ENCODE measurements around the gene PPP1R13B. TPM values are rescaled to one million over a fixed set of nuclear protein-coding genes. Genes with fewer than 3 reads are reported as not detected.

Gene PPP1R13B
- total and polyA plus RNA-seq, 2 experiments from 2014 or later = 9.4 to 20.2 TPM

DNA sequence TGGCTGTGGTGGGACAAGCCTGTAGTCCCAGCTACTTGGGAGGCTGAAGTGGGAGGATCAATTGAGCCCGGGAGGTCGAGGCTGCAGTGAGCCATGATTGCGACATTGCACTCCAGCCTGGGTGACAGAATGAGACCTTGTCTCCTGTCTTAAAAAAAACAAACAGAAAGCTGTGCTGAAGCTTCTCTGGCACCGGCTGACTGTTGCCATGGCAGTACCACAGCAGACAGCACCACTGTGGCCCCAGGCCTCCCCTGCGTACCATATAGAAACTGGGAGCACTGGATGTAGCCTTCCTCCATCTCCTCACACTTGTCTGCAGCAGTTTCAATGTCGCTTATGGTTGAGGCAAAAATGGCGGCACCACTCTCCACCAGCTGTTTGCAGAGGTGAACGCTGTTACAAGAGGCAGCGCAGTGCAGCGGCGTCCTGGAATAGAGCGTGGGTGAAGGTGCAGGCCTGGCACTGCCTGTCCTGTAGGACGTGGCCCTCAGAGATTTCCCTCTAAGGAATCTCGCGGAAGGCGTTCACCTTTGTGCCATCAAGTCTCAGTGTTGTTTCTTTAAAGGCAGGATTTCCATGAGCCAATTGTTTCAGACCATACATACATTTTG, 109.8 kb downstream of the PPP1R13B start:
- Histone ChIP-seq H4K20me1 (ENCODE audit: insufficient read depth, poor library complexity, severe bottlenecking) (no peaks in the 10 kb centered on the region), H3K36me3 (replicated peaks; ENCODE audit: insufficient read depth, low read depth) (no peaks in the 10 kb centered on the region), H3K27ac (no peak overlapping the region), H3K9me3 (ENCODE audit: low read depth) (no peaks in the 10 kb centered on the region), H3K79me2 (no peaks in the 10 kb centered on the region), H3K27me3 (no peaks in the 10 kb centered on the region), H2AFZ (no peak overlapping the region), H3K4me1 (ENCODE audit: insufficient read depth) (no peaks in the 10 kb centered on the region), H3K9me2 (replicated peaks; ENCODE audit: insufficient read depth) (no peaks in the 10 kb centered on the region), H3K4me2 (no peak overlapping the region), H3K4me3 (no peak overlapping the region)
- 95% methylated on average over 16 of the region's 16 CpGs for WGBS (ENCODE audit: low lambda C conversion rate, missing lambda C conversion rate)
- DNase-seq (ENCODE audit: low spot score) = no peak
- TF ChIP-seq EZH2phosphoT487 (IDR thresholded peaks at IDR 0.05; ENCODE audit: low read depth, severe bottlenecking, unreplicated experiment) (no peak), EZH2 (IDR thresholded peaks at IDR 0.05; ENCODE audit: borderline replicate concordance) (no peak)
- TF ChIP-seq, protein P1, sequence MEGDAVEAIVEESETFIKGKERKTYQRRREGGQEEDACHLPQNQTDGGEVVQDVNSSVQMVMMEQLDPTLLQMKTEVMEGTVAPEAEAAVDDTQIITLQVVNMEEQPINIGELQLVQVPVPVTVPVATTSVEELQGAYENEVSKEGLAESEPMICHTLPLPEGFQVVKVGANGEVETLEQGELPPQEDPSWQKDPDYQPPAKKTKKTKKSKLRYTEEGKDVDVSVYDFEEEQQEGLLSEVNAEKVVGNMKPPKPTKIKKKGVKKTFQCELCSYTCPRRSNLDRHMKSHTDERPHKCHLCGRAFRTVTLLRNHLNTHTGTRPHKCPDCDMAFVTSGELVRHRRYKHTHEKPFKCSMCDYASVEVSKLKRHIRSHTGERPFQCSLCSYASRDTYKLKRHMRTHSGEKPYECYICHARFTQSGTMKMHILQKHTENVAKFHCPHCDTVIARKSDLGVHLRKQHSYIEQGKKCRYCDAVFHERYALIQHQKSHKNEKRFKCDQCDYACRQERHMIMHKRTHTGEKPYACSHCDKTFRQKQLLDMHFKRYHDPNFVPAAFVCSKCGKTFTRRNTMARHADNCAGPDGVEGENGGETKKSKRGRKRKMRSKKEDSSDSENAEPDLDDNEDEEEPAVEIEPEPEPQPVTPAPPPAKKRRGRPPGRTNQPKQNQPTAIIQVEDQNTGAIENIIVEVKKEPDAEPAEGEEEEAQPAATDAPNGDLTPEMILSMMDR (IDR thresholded peaks at IDR 0.05; ENCODE audit: poor library complexity) = no peak

DNA sequence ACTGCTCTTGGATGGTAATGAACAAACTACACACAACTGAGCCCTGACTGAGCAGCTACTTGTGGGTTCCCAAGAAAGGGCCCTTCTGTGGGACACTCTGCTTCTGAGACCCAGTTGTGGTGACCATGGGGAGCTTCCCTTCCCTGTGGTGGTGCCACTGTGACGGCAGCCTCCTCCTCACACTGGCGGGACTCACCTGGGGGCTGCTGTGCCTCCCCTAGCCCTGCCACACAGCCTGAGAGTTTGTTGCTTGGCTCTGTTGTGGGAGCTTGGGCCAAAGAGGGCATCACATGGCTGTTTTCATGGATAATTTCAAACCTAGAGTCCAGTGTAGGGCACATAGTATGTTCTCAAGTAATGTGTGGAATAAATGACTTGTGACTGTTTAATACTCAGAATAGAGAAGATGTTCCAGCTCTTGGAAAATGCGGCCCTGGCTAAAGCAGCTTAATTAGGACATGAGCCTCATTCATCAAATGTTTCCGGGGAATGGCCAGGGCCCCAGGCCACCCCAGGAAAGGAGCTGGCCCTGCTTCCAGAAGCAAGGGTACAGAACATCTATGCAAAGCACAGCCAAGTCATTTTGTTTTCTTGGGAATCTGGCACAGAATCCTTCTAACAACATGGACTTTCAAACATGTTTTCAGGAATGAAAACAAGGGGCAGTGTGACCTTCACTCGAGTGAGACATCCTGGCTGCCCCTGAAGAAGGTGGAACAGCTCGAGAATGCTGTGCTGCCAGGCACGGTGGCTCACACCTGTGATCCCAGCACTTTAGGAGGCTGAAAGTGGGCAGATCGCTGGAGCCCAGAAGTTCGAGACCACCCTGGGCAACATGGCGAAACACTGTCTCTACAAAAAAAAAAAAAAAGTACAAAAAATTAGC, 110.6 kb downstream of the PPP1R13B start:
- WGBS (ENCODE audit: low lambda C conversion rate, missing lambda C conversion rate) = 87% methylated on average over 10 of the region's 10 CpGs
- Histone ChIP-seq H4K20me1 (ENCODE audit: insufficient read depth, poor library complexity, severe bottlenecking) (no peaks in the 10 kb centered on the region), H3K4me2 (no peak overlapping the region), H3K4me1 (ENCODE audit: insufficient read depth) (no peaks in the 10 kb centered on the region), H3K27me3 (no peaks in the 10 kb centered on the region), H2AFZ (no peak overlapping the region), H3K9me3 (ENCODE audit: low read depth) (no peaks in the 10 kb centered on the region), H3K36me3 (replicated peaks; ENCODE audit: insufficient read depth, low read depth) (no peaks in the 10 kb centered on the region), H3K4me3 (no peak overlapping the region), H3K79me2 (no peaks in the 10 kb centered on the region), H3K27ac (no peak overlapping the region), H3K9me2 (replicated peaks; ENCODE audit: insufficient read depth) (no peaks in the 10 kb centered on the region)
- no peak for DNase-seq (ENCODE audit: low spot score)
- TF ChIP-seq EZH2 (IDR thresholded peaks at IDR 0.05; ENCODE audit: borderline replicate concordance) (no peak), EZH2phosphoT487 (IDR thresholded peaks at IDR 0.05; ENCODE audit: low read depth, severe bottlenecking, unreplicated experiment) (no peak)
- TF ChIP-seq, protein P1 (IDR thresholded peaks at IDR 0.05; ENCODE audit: poor library complexity) = no peak

DNA sequence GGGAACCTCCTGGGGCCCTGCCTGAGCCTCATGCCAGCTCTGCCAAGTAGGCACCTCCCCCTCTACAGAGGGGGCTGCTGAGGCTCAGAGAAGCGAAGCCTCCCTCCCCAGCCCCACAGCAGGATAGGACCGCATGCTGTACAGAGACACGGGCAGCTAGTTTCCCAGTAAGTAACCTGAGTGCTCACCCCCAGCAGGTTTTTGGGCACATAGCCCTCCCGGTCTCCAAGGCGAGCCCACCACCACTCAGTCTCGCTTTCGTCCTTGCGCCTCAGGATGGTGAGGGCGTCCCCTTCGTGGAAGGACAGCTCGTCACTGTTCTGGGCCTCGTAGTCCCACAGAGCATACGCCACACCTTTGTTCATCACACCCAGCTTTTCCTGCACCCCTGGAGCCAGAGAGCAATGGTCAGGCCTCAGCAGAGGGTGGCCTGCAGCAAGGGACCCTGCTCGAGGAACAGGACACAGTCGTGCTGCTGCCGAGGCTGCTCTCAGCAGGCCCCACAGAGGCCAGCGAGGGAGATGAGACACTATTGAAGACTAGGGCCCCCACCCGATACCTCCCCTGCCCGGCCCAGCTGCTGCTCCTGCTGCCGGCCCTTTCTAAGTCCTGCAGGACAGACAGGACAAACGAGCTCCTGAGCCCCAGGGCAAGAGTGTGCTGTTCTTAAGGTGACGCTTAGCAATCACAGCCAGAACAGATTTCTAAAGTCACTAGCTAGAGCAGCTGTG, 111.4 kb downstream of the PPP1R13B start:
- Histone ChIP-seq H3K9me3 (ENCODE audit: low read depth) (no peaks in the 10 kb centered on the region), H3K4me2 (no peak overlapping the region), H2AFZ (no peak overlapping the region), H3K4me1 (ENCODE audit: insufficient read depth) (no peaks in the 10 kb centered on the region), H3K36me3 (replicated peaks; ENCODE audit: insufficient read depth, low read depth) (no peaks in the 10 kb centered on the region), H3K27ac (no peak overlapping the region), H3K79me2 (no peaks in the 10 kb centered on the region), H3K27me3 (no peaks in the 10 kb centered on the region), H3K9me2 (replicated peaks; ENCODE audit: insufficient read depth) (no peaks in the 10 kb centered on the region), H3K4me3 (no peak overlapping the region), H4K20me1 (ENCODE audit: insufficient read depth, poor library complexity, severe bottlenecking) (no peaks in the 10 kb centered on the region)
- no peak for TF ChIP-seq EZH2 (IDR thresholded peaks at IDR 0.05; ENCODE audit: borderline replicate concordance)
- no peak for TF ChIP-seq EZH2phosphoT487 (IDR thresholded peaks at IDR 0.05; ENCODE audit: low read depth, severe bottlenecking, unreplicated experiment)
- TF ChIP-seq, protein P1 (IDR thresholded peaks at IDR 0.05; ENCODE audit: poor library complexity) = no peak
- WGBS (ENCODE audit: low lambda C conversion rate, missing lambda C conversion rate) = 81% methylated on average over 22 of the region's 22 CpGs
- DNase-seq (ENCODE audit: low spot score) = no peak
